GM18907 (cell line): ENCODE data around the gene MACROH2A2.
"Not testable (repeated sequence)": the region's sequence is repeated elsewhere in the genome, so short reads cannot be mapped to it uniquely, and the experiment has no call there.

Source experiments
- ATAC-seq: cut with Tn5 transposase; IDR thresholded peaks from one replicate; pipeline ENCODE4 v1.9.1; 2021; ENCODE audit warnings: mild to moderate bottlenecking, moderate library complexity; ENCODE audit not compliant: unreplicated experiment

Gene MACROH2A2

GRCh38 chr10:70052462-70053217 is at the start of gene MACROH2A2:
MACROH2A2 (plus strand) TSS chr10:70052846; CDS start chr10:70075659, 22,813 bp downstream.
- ATAC-seq, result no peak

GRCh38 chr10:70007116-70007820 is 45.4 kb upstream of the MACROH2A2 start:
- ATAC-seq, result no peak

GRCh38 chr10:70031215-70031614 is 21.4 kb upstream of the MACROH2A2 start:
- ATAC-seq, result no peak

- no peak for ATAC-seq
Measured at GRCh38 chr10:70032667-70033289, 19.9 kb upstream of the MACROH2A2 start.

- no peak for ATAC-seq
Measured at GRCh38 chr10:70034232-70034631, 18.4 kb upstream of the MACROH2A2 start.

- no peak for ATAC-seq
Measured at GRCh38 chr10:70035531-70035930, 17.1 kb upstream of the MACROH2A2 start.

- no peak for ATAC-seq
Measured at GRCh38 chr10:70038923-70039322, 13.7 kb upstream of the MACROH2A2 start.

GRCh38 chr10:70041016-70041415 is 11.6 kb upstream of the MACROH2A2 start:
- no peak for ATAC-seq

GRCh38 chr10:70041739-70042138 is 10.9 kb upstream of the MACROH2A2 start:
- not testable (repeated sequence) for ATAC-seq

- ATAC-seq, result not testable (repeated sequence)
Measured at GRCh38 chr10:70047066-70047465, 5.6 kb upstream of the MACROH2A2 start.

GRCh38 chr10:70048030-70048723 is 4.5 kb upstream of the MACROH2A2 start:
- no peak for ATAC-seq

GRCh38 chr10:70051848-70052247 is 798 bp upstream of the MACROH2A2 start:
- no peak for ATAC-seq

GRCh38 chr10:70053218-70053840 is 683 bp downstream of the MACROH2A2 start:
- no peak for ATAC-seq

- ATAC-seq, result no peak
Measured at GRCh38 chr10:70053841-70054288, 1.2 kb downstream of the MACROH2A2 start.

GRCh38 chr10:70054902-70055301 is 2.3 kb downstream of the MACROH2A2 start:
- ATAC-seq, result no peak

- no peak for ATAC-seq
Measured at GRCh38 chr10:70055550-70055949, 2.9 kb downstream of the MACROH2A2 start.

GRCh38 chr10:70057306-70057705 is 4.7 kb downstream of the MACROH2A2 start:
- no peak for ATAC-seq

GRCh38 chr10:70060389-70060788 is 7.7 kb downstream of the MACROH2A2 start:
- no peak for ATAC-seq

- ATAC-seq, result no peak
Measured at GRCh38 chr10:70063418-70064098, 10.9 kb downstream of the MACROH2A2 start.

GRCh38 chr10:70064486-70064885 is 11.8 kb downstream of the MACROH2A2 start:
- ATAC-seq, result no peak
